ES-I3 (cell line): Measurements from ENCODE around the gene MARK1.
"Not testable (repeated sequence)": the region's sequence is repeated elsewhere in the genome, so short reads cannot be mapped to it uniquely, and the experiment has no call there.

Experiments used
- H3K36me3 ChIP-seq: 2 replicates; pipeline ENCODE4 v1.6.1; 2013; ENCODE audit warnings: mild to moderate bottlenecking, low read length, control low read depth, moderate library complexity; ENCODE audit not compliant: insufficient read depth
- H3K4me1 ChIP-seq: 2 replicates; pipeline ENCODE4 v1.6.1; 2013; ENCODE audit warnings: mild to moderate bottlenecking, control low read depth, low read length; ENCODE audit not compliant: insufficient read depth
- H3K9ac ChIP-seq: 2 replicates; pipeline ENCODE4 v1.6.1; 2013; ENCODE audit warnings: low read depth, mild to moderate bottlenecking, low read length, moderate library complexity
- H3K9me3 ChIP-seq: 2 replicates; pipeline ENCODE4 v1.6.1; 2013; ENCODE audit warnings: mild to moderate bottlenecking, low read length, moderate library complexity; ENCODE audit not compliant: control insufficient read depth, insufficient read depth

MARK1 gene

GRCh38 chr1:220611100-220611499 lies 83.2 kb downstream of the MARK1 start:
- H3K4me1 ChIP-seq, H3K9ac ChIP-seq, H3K9me3 ChIP-seq, H3K36me3 ChIP-seq: not testable (repeated sequence)

GRCh38 chr1:220616836-220617235 lies 88.9 kb downstream of the MARK1 start:
- H3K36me3 ChIP-seq, result peaks cover 5% of the 10 kb centered on the region; the same call in 1 of the 2 replicates
- H3K4me1 ChIP-seq, result no peaks in the 10 kb centered on the region
- H3K9ac ChIP-seq, result no peak overlapping the region
- no peaks in the 10 kb centered on the region for H3K9me3 ChIP-seq

GRCh38 chr1:220628431-220628830 lies 100.5 kb downstream of the MARK1 start:
- Histone ChIP-seq H3K4me1 (peaks cover 7% of the 10 kb centered on the region; the same call in 1 of the 2 replicates), H3K36me3 (peaks cover 2% of the 10 kb centered on the region; the same call in 1 of the 2 replicates), H3K9me3 (no peaks in the 10 kb centered on the region), H3K9ac (no peak overlapping the region)

GRCh38 chr1:220631238-220631815 lies 103.4 kb downstream of the MARK1 start:
- H3K9ac ChIP-seq, result no peak overlapping the region

GRCh38 chr1:220637759-220638158 lies 109.8 kb downstream of the MARK1 start:
- Histone ChIP-seq H3K9me3 (no peaks in the 10 kb centered on the region), H3K4me1 (no peaks in the 10 kb centered on the region), H3K36me3 (peaks cover 9% of the 10 kb centered on the region), H3K9ac (no peak overlapping the region)

More at GRCh38 chr1:220631238-220631815, 103.4 kb downstream of the MARK1 start:
- H3K4me1 ChIP-seq, result peaks cover 7% of the 10 kb centered on the region; the same call in 1 of the 2 replicates
- no peaks in the 10 kb centered on the region for H3K9me3 ChIP-seq
- H3K36me3 ChIP-seq, result peaks cover 4% of the 10 kb centered on the region; the same call in 1 of the 2 replicates

GRCh38 chr1:220642285-220642684 lies 114.3 kb downstream of the MARK1 start:
- Histone ChIP-seq H3K9ac (no peak overlapping the region), H3K9me3 (no peaks in the 10 kb centered on the region), H3K4me1 (no peaks in the 10 kb centered on the region), H3K36me3 (peaks cover 7% of the 10 kb centered on the region)

GRCh38 chr1:220652995-220653394 lies 125.1 kb downstream of the MARK1 start:
- Histone ChIP-seq H3K4me1 (no peaks in the 10 kb centered on the region), H3K36me3 (peaks cover 12% of the 10 kb centered on the region), H3K9me3 (no peaks in the 10 kb centered on the region), H3K9ac (no peak overlapping the region)

- Histone ChIP-seq H3K9me3 (no peaks in the 10 kb centered on the region), H3K36me3 (peaks cover 12% of the 10 kb centered on the region; the same call in 1 of the 2 replicates), H3K4me1 (no peaks in the 10 kb centered on the region), H3K9ac (no peak overlapping the region)
Measured at GRCh38 chr1:220655509-220655908, 127.6 kb downstream of the MARK1 start.

- H3K9me3 ChIP-seq, result no peaks in the 10 kb centered on the region
- H3K36me3 ChIP-seq, result peaks cover 12% of the 10 kb centered on the region; the same call in 1 of the 2 replicates
- no peak overlapping the region for H3K9ac ChIP-seq
- no peaks in the 10 kb centered on the region for H3K4me1 ChIP-seq
Measured at GRCh38 chr1:220655961-220656740, 128.2 kb downstream of the MARK1 start.

GRCh38 chr1:220666349-220666748 lies 138.4 kb downstream of the MARK1 start:
- Histone ChIP-seq H3K4me1 (no peaks in the 10 kb centered on the region), H3K9ac (no peak overlapping the region), H3K9me3 (peaks cover 4% of the 10 kb centered on the region; the same call in 1 of the 2 replicates), H3K36me3 (peaks cover 3% of the 10 kb centered on the region; the same call in 1 of the 2 replicates)

GRCh38 chr1:220669005-220669404 lies 141.1 kb downstream of the MARK1 start:
- no peak overlapping the region for H3K9ac ChIP-seq
- H3K9me3 ChIP-seq, result peaks cover 4% of the 10 kb centered on the region; the same call in 1 of the 2 replicates
- H3K36me3 ChIP-seq, result no peaks in the 10 kb centered on the region
- no peaks in the 10 kb centered on the region for H3K4me1 ChIP-seq

- Histone ChIP-seq H3K9me3 (peaks cover 4% of the 10 kb centered on the region; the same call in 1 of the 2 replicates), H3K9ac (no peak overlapping the region)
Measured at GRCh38 chr1:220670365-220670764, 142.4 kb downstream of the MARK1 start.

GRCh38 chr1:220673921-220674320 lies 146.0 kb downstream of the MARK1 start:
- no peaks in the 10 kb centered on the region for H3K36me3 ChIP-seq
- no peaks in the 10 kb centered on the region for H3K4me1 ChIP-seq
- peaks cover 4% of the 10 kb centered on the region; the same call in 1 of the 2 replicates for H3K9me3 ChIP-seq
- H3K9ac ChIP-seq, result no peak overlapping the region

More at GRCh38 chr1:220670365-220670764, 142.4 kb downstream of the MARK1 start:
- Histone ChIP-seq H3K36me3 (no peaks in the 10 kb centered on the region), H3K4me1 (no peaks in the 10 kb centered on the region)

GRCh38 chr1:220677251-220677650 lies 149.3 kb downstream of the MARK1 start:
- no peaks in the 10 kb centered on the region for H3K9me3 ChIP-seq
- H3K36me3 ChIP-seq, result no peaks in the 10 kb centered on the region
- H3K9ac ChIP-seq, result no peak overlapping the region
- no peaks in the 10 kb centered on the region for H3K4me1 ChIP-seq
